Measurements from ENCODE around the gene RBMS1.

DNA sequence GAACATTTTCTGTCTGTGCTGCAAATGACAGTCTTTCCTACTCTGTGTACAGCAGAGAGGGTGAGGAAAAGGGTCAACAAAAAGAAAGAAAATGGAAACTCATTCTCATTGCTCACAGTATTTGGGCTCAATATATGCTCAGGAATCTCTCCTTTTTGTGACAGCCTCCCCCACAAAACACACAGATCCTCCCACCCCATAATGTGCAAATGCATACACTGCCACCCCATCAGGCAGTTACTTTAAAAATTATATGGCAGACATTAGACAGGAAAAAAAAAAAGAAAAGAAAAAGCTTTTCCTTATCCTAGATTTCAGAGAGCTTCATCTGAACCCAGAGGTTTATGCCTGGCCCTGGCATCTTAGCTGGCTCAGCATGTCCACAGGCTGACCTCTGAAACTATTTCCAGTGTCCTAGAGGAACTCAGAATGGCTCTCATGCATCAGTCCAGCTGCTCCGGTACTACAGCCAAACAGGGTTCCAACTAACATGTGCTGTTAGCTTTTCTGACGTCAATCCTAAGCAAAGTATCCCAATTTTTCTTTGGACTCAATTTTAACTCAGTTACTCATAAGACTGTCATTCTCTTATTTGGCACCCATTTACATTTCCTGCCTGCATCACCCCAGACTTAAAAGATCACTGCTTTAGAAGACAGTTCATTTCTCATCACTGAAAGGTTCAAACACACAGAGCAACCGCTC, 105.9 kb downstream of the RBMS1 start:
- TF ChIP-seq, protein P1, sequence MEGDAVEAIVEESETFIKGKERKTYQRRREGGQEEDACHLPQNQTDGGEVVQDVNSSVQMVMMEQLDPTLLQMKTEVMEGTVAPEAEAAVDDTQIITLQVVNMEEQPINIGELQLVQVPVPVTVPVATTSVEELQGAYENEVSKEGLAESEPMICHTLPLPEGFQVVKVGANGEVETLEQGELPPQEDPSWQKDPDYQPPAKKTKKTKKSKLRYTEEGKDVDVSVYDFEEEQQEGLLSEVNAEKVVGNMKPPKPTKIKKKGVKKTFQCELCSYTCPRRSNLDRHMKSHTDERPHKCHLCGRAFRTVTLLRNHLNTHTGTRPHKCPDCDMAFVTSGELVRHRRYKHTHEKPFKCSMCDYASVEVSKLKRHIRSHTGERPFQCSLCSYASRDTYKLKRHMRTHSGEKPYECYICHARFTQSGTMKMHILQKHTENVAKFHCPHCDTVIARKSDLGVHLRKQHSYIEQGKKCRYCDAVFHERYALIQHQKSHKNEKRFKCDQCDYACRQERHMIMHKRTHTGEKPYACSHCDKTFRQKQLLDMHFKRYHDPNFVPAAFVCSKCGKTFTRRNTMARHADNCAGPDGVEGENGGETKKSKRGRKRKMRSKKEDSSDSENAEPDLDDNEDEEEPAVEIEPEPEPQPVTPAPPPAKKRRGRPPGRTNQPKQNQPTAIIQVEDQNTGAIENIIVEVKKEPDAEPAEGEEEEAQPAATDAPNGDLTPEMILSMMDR (optimal IDR thresholded peaks at IDR 0.05 in 1 of 3, IDR thresholded peaks at IDR 0.05 in 1 of 3, conservative IDR thresholded peaks at IDR 0.05 in 1 of 3; ENCODE audit: extremely low read depth in 1 of 3, insufficient read depth in 2 of 3, low read length in 3 of 3), result no peak
- no peak for TF ChIP-seq EZH2 (IDR thresholded peaks at IDR 0.05; ENCODE audit: low read length)

Data from keratinocyte (primary cell).